COR-L47 (cell line): ENCODE measurements around the gene NR5A2.

Source experiments
- DNase-seq: peaks from one replicate; lab custom pipeline; 2025; lab: John Stamatoyannopoulos, UW

Gene NR5A2

GRCh38 chr1:200128944-200129879 is 101.7 kb downstream of the NR5A2 start:
- DNase-seq = no peak

DNA sequence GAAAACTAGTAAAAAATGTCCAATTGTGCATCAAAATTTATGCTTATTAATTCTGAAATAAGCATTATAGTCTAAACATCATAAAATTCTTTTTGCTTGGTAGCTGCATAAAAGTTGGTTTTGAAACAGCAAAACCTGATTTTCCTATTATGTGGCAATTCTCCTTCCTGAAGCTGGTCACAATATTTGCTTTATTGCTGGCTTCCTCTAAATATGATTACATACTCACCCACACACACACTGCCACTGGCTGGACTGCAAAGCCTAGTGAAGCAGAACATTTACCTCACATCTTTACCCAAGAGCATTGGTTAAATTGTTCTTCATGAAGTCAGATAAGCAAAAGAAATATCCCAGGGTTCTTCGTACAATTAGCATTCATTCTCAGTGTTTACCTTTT is 103.0 kb downstream of the NR5A2 start:
- DNase-seq = no peak

DNA sequence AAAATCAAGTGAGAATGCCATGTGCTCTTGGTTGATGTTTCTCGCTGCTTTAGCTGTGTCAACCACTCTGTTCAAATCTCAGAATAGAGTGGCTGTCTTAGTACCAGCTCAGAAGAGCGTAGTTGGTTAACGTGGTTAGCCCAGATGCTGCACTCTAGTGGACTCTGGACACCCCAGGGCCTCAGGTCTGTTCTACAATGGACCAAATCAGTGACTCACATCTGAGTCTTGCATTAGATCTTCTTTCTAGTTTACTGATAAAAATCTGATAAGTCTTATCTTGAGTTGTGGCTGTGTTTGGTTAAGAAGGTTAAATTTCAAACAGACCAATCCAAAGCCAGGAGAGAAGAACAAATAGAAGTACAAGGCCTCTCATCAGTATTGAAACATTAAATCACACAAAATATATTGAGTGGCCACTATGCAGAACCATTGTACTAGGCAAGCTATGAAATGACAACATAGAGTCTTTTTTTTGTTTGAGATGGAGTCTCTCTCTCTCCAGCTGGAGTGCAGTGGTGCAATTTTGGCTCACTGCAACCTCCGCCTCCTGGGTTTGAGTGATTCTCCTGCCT is 104.1 kb downstream of the NR5A2 start:
- DNase-seq = no peak

DNA sequence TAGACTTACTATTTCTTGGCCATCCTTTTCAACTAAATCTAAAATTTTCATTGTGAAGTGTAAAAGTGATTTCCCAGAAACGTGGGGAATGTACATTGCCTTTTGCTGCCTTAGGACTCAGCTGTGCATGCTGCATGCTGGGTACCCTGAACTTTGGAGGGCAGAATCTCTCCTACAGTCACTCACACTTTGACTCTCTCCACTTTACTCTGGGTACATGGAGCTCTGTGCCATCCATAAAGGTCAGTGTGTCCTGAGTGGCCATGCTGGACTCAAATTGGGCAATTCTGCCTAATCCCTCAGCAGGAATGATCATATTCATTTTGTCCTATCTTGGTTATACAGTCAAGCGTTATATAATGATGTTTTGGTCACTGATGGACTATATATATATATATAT is 105.6 kb downstream of the NR5A2 start:
- DNase-seq = no peak

DNA sequence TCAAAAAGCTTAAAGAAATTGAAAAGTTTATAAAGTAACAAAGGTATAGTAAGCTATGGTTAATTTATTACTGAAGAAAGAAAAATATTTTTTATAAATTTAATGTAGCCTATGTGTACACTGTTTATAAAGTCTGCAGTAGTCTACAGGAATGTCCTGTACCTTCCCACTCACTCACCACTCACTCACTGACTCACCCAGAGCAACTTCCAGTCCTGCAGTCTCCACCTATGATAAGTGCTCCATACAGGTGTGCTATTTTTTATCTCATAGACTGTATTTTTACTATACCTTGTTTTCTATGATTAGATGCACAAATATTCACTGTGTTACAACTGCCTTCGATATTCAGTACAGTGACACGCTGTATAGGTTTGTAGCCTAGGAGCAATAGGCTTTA is 106.6 kb downstream of the NR5A2 start:
- no peak for DNase-seq

DNA sequence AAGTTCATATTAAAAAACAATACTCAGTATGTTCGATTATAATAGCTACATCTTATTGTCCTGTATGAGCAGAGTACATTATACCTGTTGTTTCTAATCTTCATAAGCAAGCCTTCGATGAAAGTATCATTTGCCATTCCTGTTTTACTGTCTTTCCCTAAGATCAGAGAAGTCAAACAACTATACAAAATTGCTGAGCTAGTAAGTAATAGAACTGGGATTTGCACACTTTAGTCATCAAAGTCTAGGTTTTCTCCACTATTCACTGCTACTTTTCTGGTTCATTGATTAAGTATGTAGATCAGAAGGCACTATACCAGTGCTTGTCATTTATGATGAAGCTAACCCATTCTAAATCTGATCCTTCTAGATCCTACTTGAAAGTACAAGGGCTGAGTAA is 108.9 kb downstream of the NR5A2 start:
- DNase-seq = no peak

GRCh38 chr1:200139661-200140250 is 112.2 kb downstream of the NR5A2 start:
- peak; percentile 62 for DNase-seq

DNA sequence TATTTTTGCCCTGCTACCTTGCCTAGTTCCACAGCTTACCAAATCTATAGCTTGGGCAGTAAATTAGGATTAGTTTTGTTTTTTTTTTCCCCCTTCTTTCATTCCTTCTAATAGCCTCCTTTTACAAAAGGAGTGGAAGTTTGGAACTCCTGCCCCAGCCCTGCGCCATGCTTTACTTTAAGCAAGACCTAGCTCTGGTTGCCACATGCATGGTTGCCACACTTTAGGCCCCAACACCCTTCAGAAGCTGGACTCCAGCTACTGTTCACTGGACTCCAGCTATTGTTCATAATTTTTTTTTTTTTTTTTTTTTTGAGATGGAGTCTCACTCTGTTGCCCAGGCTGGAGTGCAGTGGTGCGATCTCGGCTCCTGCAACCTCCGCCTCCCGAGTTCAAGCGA is 115.8 kb downstream of the NR5A2 start:
- no peak for DNase-seq

DNA sequence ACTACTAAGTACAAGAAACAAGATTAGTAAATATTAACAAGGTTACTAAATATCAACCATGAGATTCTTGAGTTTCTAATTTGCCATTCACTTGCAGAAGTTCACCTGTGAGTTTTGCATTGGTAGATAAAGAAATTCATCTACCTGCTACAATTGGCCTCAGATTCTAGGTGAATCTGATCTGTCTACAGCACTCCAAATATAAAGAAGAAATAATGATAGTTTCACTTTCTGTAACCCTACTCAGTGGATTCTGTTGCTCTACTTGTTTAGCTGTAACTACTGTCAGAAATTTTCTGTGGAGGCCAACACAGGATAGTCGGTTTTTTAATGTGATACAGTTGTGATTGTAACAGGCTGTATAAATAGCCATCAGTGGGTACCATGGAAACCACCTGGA is 118.6 kb downstream of the NR5A2 start:
- DNase-seq = no peak

DNA sequence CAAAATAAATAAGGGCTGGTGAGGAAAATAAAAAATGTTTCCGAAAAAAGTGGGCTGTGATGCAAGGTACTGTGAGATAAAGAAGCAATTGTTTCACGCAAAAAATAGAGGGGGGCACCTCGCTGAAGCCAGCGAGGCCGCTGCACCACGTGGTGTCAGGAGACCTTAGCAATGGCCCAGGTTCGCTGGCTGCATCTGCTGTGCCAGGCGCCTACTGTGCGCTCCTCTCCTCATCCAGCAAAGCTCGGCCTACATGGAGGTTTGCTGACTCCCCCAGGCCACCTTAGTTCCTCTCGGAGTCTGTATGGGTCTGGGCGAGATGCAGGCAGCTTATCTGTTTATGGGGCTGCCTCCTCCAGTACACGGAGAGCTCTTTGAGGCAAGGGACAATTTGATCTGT is 119.6 kb downstream of the NR5A2 start:
- no peak for DNase-seq

DNA sequence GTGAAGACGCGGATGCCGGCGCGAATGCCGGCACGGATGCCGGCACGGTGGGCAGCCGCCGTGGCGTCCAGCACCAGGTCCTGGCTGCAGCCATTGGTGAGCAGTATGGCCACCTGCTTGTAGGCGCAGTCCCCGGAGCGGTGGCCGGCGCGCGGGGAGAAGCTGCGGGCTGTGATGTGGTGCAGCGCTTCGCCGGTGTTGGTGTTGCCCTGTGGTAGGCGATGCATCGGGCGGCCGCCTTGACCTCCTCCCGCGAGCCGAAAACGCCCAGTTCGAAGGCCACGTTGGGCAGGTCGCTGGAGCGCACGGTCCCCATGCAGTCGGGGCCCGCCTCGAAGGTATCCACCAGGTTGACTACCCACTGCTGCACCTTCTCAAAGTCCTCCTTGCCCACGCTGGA is 120.2 kb downstream of the NR5A2 start:
- no peak for DNase-seq

GRCh38 chr1:200150006-200150405 is 122.5 kb downstream of the NR5A2 start:
- no peak for DNase-seq

GRCh38 chr1:200150721-200151120 is 123.2 kb downstream of the NR5A2 start:
- DNase-seq = no peak

- no peak for DNase-seq
Measured at GRCh38 chr1:200152336-200152735, 124.8 kb downstream of the NR5A2 start.

DNA sequence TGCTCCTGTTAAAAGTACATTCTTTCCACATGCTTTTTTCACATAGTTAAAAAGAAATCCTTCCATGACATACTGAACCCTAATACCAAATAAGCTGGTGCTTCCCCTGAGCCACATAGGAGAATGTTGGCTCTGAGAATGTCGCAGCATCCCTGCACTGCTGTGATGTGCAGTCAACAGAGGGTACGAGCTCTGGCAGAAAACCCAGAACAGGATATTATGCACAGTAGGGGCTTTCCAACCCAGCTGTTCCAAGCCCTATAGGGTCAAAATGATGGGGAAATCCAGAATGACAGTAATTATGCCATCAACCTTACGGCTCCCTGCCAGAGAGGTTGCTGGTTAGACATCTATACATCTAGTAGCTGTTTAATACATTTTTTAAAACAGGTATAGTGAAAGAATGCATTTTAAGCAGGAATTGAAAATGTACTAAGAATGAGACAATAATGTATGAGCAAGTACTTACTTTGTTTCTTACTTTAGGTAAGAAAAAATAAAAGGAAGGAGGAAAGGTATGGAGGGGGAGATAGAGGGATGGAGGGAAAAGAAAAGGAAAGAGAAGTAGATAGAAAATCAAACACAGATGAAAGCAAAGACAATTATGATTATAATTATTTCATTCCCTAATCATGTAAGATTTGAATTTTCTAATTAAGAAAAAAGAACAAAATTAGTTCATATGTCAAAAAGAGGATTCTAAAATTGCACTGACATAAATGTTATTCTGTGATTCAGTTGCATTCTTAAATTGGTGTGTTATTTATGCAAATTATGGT is 126.0 kb downstream of the NR5A2 start:
- DNase-seq = no peak

DNA sequence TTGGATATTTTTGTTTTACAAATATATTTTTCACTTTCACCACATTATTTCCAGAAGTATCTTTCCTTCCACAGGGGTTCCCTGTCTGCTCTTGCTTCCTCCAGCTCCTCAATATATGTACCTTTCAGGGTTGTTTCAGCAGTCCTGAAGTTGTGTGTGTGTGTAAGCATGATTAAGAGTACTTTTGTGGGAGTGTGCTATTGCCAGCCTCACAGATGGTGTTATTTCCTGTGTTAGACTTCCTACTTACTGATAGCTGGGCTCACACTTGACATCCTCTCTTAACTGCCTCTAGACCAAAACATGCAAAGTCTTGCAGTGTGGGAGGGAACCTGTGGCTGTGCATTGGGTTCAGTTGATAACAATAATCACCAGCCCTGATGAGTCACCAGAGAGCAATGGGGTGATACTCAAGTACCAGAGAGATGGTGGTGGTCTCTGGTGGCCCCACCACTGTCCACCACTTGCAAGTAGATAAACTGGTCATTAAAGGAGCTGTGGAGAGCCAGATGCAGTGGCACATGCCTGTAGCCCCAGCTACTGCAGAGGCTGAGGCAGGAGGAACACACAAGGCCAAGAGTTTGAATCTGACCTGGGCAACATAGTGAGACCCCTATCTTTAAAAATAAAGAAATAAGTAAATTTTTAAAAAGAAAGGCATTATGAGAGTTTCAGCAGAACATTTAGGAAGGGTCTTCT is 126.7 kb downstream of the NR5A2 start:
- DNase-seq = no peak

- no peak for DNase-seq
Measured at GRCh38 chr1:200157715-200158114, 130.2 kb downstream of the NR5A2 start.

GRCh38 chr1:200161801-200162200 is 134.3 kb downstream of the NR5A2 start:
- DNase-seq = no peak

DNA sequence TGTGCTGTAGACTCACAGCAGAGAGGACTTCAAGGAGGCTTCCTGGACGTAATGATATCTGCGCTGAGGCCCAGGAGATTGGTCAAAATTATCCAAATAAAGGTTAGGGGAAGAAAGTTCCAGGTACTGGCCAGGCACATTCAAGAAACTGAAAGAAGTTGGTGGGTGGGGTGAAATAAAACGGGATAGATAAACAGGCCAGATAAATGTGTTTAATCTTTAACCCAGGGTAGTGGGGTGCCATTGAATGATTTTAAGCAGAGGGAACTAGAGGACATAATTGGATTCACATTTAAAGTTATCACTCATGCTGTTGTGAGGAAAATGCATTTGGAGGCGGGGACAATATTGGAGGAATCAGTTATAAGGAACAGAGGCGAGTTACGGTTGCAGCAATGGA is 134.7 kb downstream of the NR5A2 start:
- DNase-seq = no peak

DNA sequence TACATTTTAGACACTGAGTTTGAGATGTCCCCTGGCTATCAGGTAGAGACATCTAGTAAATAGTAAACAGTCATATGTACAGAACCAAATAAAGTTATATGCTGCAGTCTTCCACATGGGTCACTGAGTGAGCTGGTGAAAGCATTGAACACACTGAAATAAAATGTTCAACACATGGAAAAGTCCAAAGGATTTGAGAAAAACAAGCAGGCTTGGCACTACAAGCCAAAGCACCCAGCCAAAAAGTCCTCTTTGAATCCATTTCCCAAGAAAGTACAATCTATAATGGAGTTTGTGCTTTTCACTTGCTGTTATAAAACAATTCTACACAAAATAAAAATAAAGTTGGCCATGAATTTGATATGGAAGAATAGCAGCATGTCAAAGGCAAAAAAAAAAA is 135.4 kb downstream of the NR5A2 start:
- no peak for DNase-seq

DNA sequence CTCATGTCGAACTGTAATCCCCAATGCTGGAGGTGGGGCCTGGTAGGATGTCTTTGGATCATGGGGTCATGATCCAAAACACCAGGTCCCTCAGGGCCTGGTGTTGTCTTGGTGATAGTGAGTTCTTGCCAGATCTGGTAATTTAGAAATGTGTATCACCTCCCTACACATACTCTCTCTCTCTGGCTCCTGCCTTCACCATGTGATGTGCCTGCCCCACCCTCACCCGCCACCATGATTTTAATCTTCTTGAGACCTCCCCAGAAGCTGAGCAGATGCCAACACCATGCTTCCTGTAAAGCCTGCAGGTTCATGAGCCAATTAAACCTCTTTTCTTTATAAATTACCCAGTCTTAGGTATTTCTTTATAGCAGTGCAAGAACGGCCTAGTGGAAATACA is 136.4 kb downstream of the NR5A2 start:
- no peak for DNase-seq
